ENCODE data around the gene TIRAP.

Gene TIRAP

GRCh38 chr11:126334659-126335462, 52.0 kb downstream of the TIRAP start:
- no peak for DNase-seq (ENCODE audit: low spot score)
- in situ Hi-C loops (cut with MboI; ENCODE audit: low pct_unique_long_range_greater_than_20kb, low sequenced_read_pairs, unreplicated experiment), result no loop called here
- no peak for TF ChIP-seq CTCF (IDR thresholded peaks at IDR 0.05; ENCODE audit: extremely low read depth, insufficient read depth, missing control alignments)

DNA sequence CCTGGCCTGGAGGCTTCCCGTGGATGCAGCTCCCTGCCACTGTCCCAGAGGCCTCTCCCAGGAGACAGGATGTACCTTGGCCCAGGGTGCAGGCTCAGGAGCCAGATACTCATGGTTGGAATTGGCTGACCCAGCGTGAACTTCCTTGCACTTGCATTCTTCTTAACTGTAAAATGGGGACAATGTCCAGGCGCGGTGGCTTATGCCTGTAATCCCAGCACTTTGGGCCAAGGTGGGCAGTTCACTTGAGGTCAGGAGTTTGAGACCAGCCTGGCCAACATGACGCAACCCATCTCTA, 52.5 kb downstream of the TIRAP start:
- TF ChIP-seq CTCF (IDR thresholded peaks at IDR 0.05; ENCODE audit: extremely low read depth, insufficient read depth, missing control alignments), result no peak
- in situ Hi-C loops (cut with MboI; ENCODE audit: low pct_unique_long_range_greater_than_20kb, low sequenced_read_pairs, unreplicated experiment), result no loop called here
- no peak for DNase-seq (ENCODE audit: low spot score)

DNA sequence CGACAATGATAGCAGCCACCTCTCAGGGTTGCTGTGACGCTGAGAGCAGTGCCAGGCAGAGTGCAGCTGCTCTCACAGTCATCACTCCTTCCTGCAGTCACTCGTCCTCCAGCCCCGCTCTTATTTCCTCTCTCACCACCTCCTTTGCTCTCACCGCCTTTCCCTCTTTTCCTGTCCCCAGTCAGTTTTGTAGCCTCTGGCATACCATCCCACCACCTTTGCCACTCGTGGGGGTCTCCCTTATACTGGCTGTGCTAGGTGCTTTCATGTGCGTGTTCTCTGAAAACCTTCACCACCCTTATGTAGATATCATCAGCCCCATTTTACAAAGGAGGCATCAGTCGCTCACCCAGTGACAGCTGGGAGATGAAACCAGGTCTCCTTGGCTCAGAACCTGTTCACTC, 53.2 kb downstream of the TIRAP start:
- no peak for TF ChIP-seq CTCF (IDR thresholded peaks at IDR 0.05; ENCODE audit: extremely low read depth, insufficient read depth, missing control alignments)
- DNase-seq (ENCODE audit: low spot score), result no peak
- in situ Hi-C loops (cut with MboI; ENCODE audit: low pct_unique_long_range_greater_than_20kb, low sequenced_read_pairs, unreplicated experiment), result no loop called here

GRCh38 chr11:126336671-126337101, 53.8 kb downstream of the TIRAP start:
- DNase-seq (ENCODE audit: low spot score), result no peak
- TF ChIP-seq CTCF (IDR thresholded peaks at IDR 0.05; ENCODE audit: extremely low read depth, insufficient read depth, missing control alignments), result no peak
- in situ Hi-C loops (cut with MboI; ENCODE audit: low pct_unique_long_range_greater_than_20kb, low sequenced_read_pairs, unreplicated experiment), result no loop called here

DNA sequence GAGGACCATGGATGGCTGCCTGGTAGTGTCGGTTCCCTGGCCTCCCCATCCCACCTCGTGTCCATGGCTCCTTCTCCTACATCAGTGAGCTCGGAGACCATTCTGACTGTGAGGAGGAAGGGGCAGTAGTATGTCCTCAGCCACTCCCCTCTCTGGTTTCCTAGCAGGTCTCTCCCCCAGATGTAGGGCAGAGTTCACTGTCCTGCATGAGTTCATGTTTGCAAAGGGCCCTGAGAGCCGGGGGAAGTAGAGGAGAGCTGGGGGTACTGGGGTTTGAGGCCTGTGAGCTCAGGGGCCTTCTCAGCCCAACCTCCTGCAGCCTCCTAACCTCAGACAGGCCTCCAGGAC, 54.2 kb downstream of the TIRAP start:
- no peak for TF ChIP-seq CTCF (IDR thresholded peaks at IDR 0.05; ENCODE audit: extremely low read depth, insufficient read depth, missing control alignments)
- in situ Hi-C loops (cut with MboI; ENCODE audit: low pct_unique_long_range_greater_than_20kb, low sequenced_read_pairs, unreplicated experiment), result no loop called here
- no peak for DNase-seq (ENCODE audit: low spot score)

GRCh38 chr11:126337474-126338241, 54.8 kb downstream of the TIRAP start:
- in situ Hi-C loops (cut with MboI; ENCODE audit: low pct_unique_long_range_greater_than_20kb, low sequenced_read_pairs, unreplicated experiment), result no loop called here
- no peak for DNase-seq (ENCODE audit: low spot score)
- no peak for TF ChIP-seq CTCF (IDR thresholded peaks at IDR 0.05; ENCODE audit: extremely low read depth, insufficient read depth, missing control alignments)

Measured in GM13977 (cell line).